Choroid plexus epithelial cell (primary cell): ENCODE data around the gene ROMO1.

Source experiments
- DNase-seq: peaks from one replicate; pipeline ENCODE4 v3.0.0-alpha.2; 2010; ENCODE audit warnings: low read depth
- H3K4me3 ChIP-seq: 2 replicates; pipeline ENCODE4 v1.5.1; 2011; ENCODE audit warnings: low read depth, mild to moderate bottlenecking, control low read depth, low read length, moderate library complexity
- TF ChIP-seq, protein P1 (sequence below): conservative IDR thresholded peaks from 2 replicates; pipeline ENCODE4 v1.5.1; 2011; ENCODE audit warnings: low read depth, mild to moderate bottlenecking, control low read depth, inconsistent platforms, low read length, moderate library complexity

ROMO1 gene

DNA sequence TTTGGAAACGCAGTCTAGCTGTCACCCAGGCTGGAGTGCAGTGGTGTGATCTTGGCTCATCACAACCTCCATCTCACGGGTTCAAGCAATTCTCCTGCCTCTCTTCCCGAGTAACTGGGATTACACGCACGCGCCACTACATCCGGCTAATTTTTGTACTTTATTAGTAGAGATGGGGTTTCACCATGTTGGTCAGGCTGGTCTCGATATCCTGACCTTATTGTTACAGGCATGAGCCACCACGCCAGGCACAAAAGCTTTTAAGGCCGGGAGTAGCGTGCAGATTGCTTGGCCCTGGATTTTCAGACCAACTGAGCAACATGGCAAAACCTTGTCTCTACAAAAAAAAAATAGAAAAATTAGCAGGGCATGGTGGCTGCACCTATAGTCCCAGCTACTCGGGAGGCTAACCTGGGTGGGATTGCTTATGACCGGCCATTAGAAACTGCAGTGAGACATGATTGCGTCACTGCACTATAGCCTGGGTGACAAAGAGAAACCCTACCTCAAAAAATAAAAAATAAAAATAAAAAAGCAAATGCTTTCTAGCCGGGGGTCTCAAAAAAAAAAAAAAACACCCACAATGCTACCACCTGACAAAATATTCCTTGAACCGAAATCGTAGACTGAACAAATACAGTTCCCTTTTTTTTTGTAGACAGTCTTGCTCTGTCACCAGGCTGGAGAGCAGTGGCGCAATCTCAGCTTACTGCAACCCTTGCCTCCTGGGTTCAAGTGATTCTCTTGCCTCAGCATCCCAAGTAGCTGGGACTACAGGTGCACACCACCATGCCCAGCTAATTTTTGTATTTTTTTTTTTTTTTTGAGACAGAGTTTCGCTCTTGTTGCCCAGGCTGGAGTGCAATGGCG is 27.9 kb downstream of the ROMO1 start:
- no peak for DNase-seq
- no peak overlapping the region for H3K4me3 ChIP-seq
- TF ChIP-seq, protein P1, sequence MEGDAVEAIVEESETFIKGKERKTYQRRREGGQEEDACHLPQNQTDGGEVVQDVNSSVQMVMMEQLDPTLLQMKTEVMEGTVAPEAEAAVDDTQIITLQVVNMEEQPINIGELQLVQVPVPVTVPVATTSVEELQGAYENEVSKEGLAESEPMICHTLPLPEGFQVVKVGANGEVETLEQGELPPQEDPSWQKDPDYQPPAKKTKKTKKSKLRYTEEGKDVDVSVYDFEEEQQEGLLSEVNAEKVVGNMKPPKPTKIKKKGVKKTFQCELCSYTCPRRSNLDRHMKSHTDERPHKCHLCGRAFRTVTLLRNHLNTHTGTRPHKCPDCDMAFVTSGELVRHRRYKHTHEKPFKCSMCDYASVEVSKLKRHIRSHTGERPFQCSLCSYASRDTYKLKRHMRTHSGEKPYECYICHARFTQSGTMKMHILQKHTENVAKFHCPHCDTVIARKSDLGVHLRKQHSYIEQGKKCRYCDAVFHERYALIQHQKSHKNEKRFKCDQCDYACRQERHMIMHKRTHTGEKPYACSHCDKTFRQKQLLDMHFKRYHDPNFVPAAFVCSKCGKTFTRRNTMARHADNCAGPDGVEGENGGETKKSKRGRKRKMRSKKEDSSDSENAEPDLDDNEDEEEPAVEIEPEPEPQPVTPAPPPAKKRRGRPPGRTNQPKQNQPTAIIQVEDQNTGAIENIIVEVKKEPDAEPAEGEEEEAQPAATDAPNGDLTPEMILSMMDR: no peak

DNA sequence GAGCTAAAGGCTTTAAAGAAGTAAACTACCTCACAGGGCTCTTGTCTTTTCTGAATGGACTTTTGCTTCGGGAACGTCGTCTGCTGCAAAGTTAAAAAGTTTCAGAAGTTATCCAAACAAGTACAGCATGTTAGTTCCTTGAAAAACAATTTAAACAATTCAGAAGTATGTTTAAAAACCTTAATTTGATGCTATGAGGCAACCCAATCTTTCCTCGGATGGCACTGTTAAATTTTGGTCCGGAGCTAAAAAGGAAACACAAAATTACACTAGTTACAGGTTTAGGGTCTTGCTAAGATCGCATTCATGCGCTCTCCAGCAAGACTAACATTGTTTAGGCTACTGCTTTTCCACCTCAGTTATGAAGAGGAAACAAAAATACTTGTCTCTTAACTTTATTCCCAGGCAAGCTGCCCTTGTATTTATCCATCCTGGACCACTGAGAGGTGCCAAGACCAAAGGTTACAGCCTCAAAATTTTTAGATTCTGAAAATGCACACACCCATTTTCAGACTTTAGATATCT is 30.1 kb downstream of the ROMO1 start:
- TF ChIP-seq, protein P1: no peak
- no peak for DNase-seq
- H3K4me3 ChIP-seq: no peak overlapping the region

DNA sequence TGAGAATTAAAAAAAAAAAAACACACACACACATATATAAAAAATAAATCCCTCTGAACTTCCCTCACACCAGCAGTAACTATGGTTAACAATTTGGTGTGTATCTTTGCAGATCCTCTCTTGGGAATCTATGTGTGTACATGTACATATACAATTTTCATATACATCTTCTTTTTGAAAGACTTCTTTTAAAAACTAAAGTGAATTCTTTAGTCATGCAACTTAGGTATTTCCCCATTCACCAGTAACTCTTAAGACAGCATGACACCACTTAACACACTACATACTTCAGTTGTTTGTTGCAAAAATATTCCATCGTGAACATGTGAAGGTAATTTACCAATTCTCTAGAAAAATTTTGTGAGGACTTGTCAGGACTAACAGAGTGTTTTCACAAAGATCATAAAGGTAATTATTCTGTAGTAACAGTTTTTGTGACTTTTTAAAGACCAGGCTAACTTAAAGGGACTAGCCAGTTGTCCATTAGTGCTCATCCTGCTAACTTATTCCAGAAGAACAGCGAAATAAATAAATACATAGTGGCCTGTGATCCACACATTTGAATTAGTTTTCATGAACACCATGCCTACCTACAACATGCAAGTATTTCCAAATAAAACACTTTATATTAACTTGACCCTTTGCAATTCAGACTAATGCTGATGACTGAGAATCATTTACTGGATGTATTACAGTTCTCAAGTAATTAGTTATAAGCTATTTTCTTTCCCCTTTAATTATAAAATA is 30.8 kb downstream of the ROMO1 start:
- TF ChIP-seq, protein P1: no peak
- DNase-seq: peak; percentile 30
- H3K4me3 ChIP-seq: no peak overlapping the region

DNA sequence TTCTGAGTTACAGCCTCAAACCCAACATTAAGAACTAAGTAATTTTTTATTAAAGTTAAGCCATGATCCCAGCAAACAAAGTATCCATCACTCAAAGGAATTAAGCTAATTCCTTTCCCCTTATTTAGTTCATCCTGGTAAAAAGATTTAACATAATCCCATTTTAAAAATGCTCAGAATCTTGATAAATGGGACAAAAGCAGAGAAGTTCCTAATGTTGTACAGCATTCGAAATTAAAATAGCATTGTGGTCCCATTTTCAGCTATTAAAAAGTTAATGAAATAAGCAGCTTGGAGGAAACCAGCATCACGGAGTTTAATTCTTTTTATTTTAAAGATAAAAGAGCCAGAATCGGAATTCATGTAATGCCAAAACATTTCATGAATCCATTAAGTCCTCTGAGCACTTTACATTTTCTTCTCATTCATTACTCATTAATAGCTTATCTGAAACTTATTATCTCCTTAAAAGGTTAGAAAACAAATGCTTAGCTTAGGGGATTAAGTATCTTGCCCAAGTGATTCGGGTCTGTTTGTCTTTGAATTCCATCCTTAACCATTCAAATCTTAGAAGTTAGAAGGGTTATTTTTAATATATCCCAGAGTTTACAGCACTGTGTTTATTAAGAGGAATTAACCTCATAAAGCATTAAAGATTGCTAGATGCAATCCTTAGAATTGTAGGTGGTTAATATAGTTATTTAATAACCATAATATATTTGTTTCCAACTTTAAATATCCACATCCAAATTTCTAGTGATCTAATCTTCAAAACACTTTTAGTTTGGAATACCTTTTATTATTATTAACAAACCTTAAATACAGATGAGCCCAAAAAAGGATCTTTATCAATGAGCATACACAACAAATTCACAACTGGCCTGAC is 31.6 kb downstream of the ROMO1 start:
- TF ChIP-seq, protein P1: no peak
- no peak overlapping the region for H3K4me3 ChIP-seq
- DNase-seq: no peak

DNA sequence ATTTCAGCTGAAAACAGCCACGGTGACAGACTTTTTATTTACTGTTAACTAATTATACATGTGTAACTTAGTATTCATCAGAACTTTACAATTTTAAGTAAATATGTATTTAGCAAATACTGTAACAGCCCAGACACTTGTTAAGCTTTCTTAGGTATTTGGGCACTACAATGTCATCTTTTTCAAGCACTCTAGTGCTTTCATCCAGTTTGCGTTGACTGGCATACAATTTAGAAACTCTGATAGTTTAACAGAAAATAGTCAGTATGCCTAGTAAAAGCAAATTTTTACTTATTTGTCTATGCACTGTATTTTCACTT is 32.2 kb downstream of the ROMO1 start:
- DNase-seq: no peak
- TF ChIP-seq, protein P1: no peak
- no peak overlapping the region for H3K4me3 ChIP-seq

DNA sequence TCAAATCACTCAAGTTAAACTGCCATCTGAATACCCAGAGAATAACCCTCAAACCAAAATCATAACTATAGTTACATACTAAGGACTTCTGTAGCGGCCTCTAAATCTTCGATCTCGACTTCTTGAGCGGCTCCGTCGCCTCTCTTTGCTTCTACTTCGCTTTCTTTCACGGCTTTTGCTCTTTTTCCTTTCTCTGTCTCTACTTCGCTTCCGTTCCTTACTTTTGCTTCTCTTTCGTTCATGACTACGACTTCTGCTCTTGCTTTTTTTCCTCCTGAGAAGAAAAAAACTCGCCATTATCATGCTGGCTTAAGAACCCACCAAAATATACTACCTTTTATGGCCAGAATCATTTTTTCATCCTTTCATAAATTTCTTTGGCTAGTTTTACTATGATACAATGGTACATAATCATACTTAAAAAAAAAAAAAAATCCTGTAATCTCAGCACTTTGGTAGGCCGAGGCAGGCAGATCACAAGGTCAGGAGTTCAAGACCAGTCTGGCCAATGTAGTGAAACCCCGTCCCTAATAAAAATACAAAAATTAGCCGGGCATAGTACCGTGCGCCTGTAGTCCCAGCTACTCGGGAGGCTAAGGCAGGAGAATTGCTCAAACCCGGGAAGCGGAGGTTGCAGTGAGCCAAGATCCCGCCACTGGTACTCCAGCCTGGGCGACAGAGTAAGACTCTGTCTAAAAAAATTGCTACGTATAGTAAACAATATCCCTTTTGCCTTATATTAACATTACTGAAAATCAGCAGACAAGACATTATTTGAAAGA is 32.8 kb downstream of the ROMO1 start:
- TF ChIP-seq, protein P1: no peak
- no peak for DNase-seq
- H3K4me3 ChIP-seq: no peak overlapping the region
